Uterus (tissue), 2 donors: ENCODE measurements around the gene EOLA1.
"Not testable (repeated sequence)": the region's sequence is repeated elsewhere in the genome, so short reads cannot be mapped to it uniquely, and the experiment has no call there.

Source experiments
- POLR2A ChIP-seq, 2 donors: fragments of 450-650 bp; IDR thresholded peaks; one replicate each; pipeline ENCODE4 v1.6.1; 2016; ENCODE audit warnings: antibody characterized with exemption in 2 of 2, mild to moderate bottlenecking in 1 of 2, moderate library complexity in 1 of 2
- TF ChIP-seq, protein P1 (sequence below), 4 experiments: fragments of 200-600 bp in 2 of 4; fragments of 450-650 bp in 2 of 4; sonication (generic) in 2 of 4; IDR thresholded peaks; one replicate each; pipeline ENCODE4 v1.5.1; 2016 to 2019; ENCODE audit warnings: antibody characterized with exemption in 4 of 4, mild to moderate bottlenecking in 2 of 4, moderate library complexity in 1 of 4

DNA sequence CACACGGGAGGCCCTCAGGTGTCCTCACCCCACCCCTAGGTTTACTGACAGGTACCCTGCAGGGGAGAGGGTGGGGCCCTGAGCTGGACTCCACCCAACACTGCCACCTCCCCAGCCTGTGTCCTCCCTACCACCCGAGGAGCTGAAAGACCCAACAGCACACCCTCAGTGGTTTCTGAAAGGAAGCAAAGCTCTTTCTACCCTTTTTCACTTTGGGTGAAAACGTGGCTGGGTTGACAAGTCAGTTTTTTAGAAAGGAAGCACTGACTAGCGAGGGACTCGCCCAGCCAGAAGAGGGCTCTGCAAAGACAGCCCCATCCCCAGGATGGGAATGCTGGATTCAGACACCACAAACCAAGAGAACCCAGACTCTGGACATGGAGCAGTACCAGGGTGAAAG, 37.9 kb upstream of the EOLA1 start:
- TF ChIP-seq POLR2A (IDR thresholded peaks at IDR 0.05), result not testable (repeated sequence)
- TF ChIP-seq, protein P1, sequence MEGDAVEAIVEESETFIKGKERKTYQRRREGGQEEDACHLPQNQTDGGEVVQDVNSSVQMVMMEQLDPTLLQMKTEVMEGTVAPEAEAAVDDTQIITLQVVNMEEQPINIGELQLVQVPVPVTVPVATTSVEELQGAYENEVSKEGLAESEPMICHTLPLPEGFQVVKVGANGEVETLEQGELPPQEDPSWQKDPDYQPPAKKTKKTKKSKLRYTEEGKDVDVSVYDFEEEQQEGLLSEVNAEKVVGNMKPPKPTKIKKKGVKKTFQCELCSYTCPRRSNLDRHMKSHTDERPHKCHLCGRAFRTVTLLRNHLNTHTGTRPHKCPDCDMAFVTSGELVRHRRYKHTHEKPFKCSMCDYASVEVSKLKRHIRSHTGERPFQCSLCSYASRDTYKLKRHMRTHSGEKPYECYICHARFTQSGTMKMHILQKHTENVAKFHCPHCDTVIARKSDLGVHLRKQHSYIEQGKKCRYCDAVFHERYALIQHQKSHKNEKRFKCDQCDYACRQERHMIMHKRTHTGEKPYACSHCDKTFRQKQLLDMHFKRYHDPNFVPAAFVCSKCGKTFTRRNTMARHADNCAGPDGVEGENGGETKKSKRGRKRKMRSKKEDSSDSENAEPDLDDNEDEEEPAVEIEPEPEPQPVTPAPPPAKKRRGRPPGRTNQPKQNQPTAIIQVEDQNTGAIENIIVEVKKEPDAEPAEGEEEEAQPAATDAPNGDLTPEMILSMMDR (IDR thresholded peaks at IDR 0.05), result not testable (repeated sequence)
